Glomerular endothelial cell (primary cell): ENCODE results near the gene SLF2. TPM values are rescaled to one million over a fixed set of nuclear protein-coding genes. Genes with fewer than 3 reads are reported as not detected.

Source experiments
- DNase-seq: peaks from one replicate; pipeline ENCODE4 v3.0.0-alpha.2; 2011; ENCODE audit warnings: low read depth, low spot score; ENCODE audit errors: extremely low read depth
- total RNA-seq: library from RNA; depleted of rRNA; stranded (reverse); fragments of >200 nt; gene quantifications from 2 replicates; pipeline ENCODE4 v1.2.3, GENCODE V29; 2015

SLF2 gene
- total RNA-seq, 1 donor from 2014 or later, result 29.5 TPM

GRCh38 chr10:100899171-100899570, 13.6 kb upstream of the SLF2 start:
- DNase-seq, result no peak

- no peak for DNase-seq
Observed at GRCh38 chr10:100901051-100901450, 11.7 kb upstream of the SLF2 start.

- DNase-seq, result no peak
Observed at GRCh38 chr10:100902622-100903021, 10.1 kb upstream of the SLF2 start.

GRCh38 chr10:100904917-100905316, 7.8 kb upstream of the SLF2 start:
- no peak for DNase-seq

- no peak for DNase-seq
Observed at GRCh38 chr10:100907175-100907574, 5.6 kb upstream of the SLF2 start.

- no peak for DNase-seq
Observed at GRCh38 chr10:100907773-100908363, 4.9 kb upstream of the SLF2 start.

GRCh38 chr10:100908378-100908777, 4.4 kb upstream of the SLF2 start:
- DNase-seq, result no peak

GRCh38 chr10:100909501-100910263, 3.1 kb upstream of the SLF2 start:
- DNase-seq, result no peak

- no peak for DNase-seq
Observed at GRCh38 chr10:100911472-100911871, 1.3 kb upstream of the SLF2 start.

GRCh38 chr10:100912013-100912604, 654 bp upstream of the SLF2 start:
- no peak for DNase-seq

- no peak for DNase-seq
Observed at GRCh38 chr10:100913470-100913865, 705 bp downstream of the SLF2 start.

GRCh38 chr10:100917071-100917470, 4.3 kb downstream of the SLF2 start:
- DNase-seq, result no peak

- no peak for DNase-seq
Observed at GRCh38 chr10:100923580-100923979, 10.8 kb downstream of the SLF2 start.

GRCh38 chr10:100927266-100927665, 14.5 kb downstream of the SLF2 start:
- no peak for DNase-seq

GRCh38 chr10:100928039-100928438, 15.3 kb downstream of the SLF2 start:
- DNase-seq, result no peak

- no peak for DNase-seq
Observed at GRCh38 chr10:100930368-100930767, 17.6 kb downstream of the SLF2 start.

- DNase-seq, result no peak
Observed at GRCh38 chr10:100934084-100934659, 21.4 kb downstream of the SLF2 start.

GRCh38 chr10:100939763-100940344, 27.1 kb downstream of the SLF2 start:
- DNase-seq, result no peak

- no peak for DNase-seq
Observed at GRCh38 chr10:100942229-100942628, 29.5 kb downstream of the SLF2 start.

- no peak for DNase-seq
Observed at GRCh38 chr10:100943508-100943907, 30.7 kb downstream of the SLF2 start.

- no peak for DNase-seq
Observed at GRCh38 chr10:100945754-100946153, 33.0 kb downstream of the SLF2 start.
